SIG-M5 (cell line): ENCODE measurements around the gene EEFSEC.

ENCODE experiments used
- DNase-seq: peaks from one replicate; lab custom pipeline; 2025; lab: John Stamatoyannopoulos, UW

The EEFSEC gene

GRCh38 chr3:128449111-128449638 lies 295.9 kb downstream of the EEFSEC start:
- DNase-seq = no peak

- DNase-seq = no peak
These were observed 298.8 kb downstream of the EEFSEC start for GRCh38 chr3:128452120-128452519.

GRCh38 chr3:128452678-128453275 lies 299.5 kb downstream of the EEFSEC start:
- DNase-seq = no peak

GRCh38 chr3:128453501-128454309 lies 300.4 kb downstream of the EEFSEC start:
- DNase-seq = no peak

- DNase-seq = no peak
These were observed 301.0 kb downstream of the EEFSEC start for GRCh38 chr3:128454310-128454618.

- no peak for DNase-seq
These were observed 301.8 kb downstream of the EEFSEC start for GRCh38 chr3:128455116-128455515.

GRCh38 chr3:128455786-128456748 lies 302.8 kb downstream of the EEFSEC start:
- no peak for DNase-seq

GRCh38 chr3:128456776-128457715 lies 303.8 kb downstream of the EEFSEC start:
- DNase-seq = no peak

- no peak for DNase-seq
These were observed 304.7 kb downstream of the EEFSEC start for GRCh38 chr3:128457937-128458336.
